SK-N-MC (cell line): ENCODE results near the gene VPS26C.

Experiments
- EZH2 ChIP-seq: fragments of 200-600 bp; sonication (generic); IDR thresholded peaks from one replicate; pipeline ENCODE4 v1.6.1; 2017; ENCODE audit warnings: antibody characterized with exemption
- FOXP2 ChIP-seq: optimal IDR thresholded peaks from 2 replicates; pipeline ENCODE3; 2011; ENCODE audit warnings: mild to moderate bottlenecking, moderate library complexity; ENCODE audit not compliant: insufficient read depth; ENCODE audit errors: extremely low read length, control extremely low read depth
- POLR2AphosphoS5 ChIP-seq: IDR thresholded peaks from 2 replicates; pipeline ENCODE4 v1.6.1; 2012; ENCODE audit warnings: mild to moderate bottlenecking, low read depth, low read length, borderline replicate concordance

DNA sequence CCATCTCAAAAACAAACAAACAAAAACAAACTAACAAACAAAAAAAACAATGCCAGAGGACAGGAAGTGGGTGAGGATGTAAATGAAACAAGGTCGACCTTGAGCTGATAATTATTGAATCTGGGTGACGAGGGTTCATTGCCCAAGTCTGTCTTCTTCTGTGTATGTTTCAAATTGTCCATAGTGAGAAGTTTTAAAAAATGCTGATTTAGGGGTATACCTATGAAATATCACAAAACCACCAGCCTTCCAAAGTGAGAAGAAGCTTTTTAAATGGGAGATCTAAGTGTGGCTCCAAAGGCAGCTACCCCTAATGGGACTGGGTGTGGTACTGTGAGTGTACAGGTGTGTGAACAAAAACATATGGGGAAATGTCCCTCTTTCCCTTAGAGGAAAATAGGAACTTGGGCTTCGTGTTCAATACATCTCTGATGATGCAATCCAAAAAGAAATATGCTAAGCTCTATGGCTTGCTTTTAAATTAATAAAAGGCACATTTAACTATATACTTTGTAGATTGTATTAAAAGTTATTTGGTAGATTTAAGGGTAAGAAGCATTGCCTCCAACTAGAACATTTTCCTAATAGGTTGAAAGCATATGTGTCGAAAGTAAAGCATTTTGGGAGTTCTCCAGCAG is 33.1 kb upstream of the VPS26C start:
- TF ChIP-seq EZH2 (no peak), POLR2AphosphoS5 (no peak), FOXP2 (no peak)
